ENCODE results near the gene MEX3D. TPM values are rescaled to one million over a fixed set of nuclear protein-coding genes. Genes with fewer than 3 reads are reported as not detected.
"Not testable (repeated sequence)": the region's sequence is repeated elsewhere in the genome, so short reads cannot be mapped to it uniquely, and the experiment has no call there.

The MEX3D gene
- total RNA-seq, 2 donors from 2014 or later, result 31.9 to 54.3 TPM

- TF ChIP-seq CTCF (IDR thresholded peaks at IDR 0.05), result no peak
- Histone ChIP-seq H3K36me3 (no peaks in the 10 kb centered on the region), H3K27ac (no peak overlapping the region), H3K27me3 (peaks cover 40% of the 10 kb centered on the region), H3K9ac (ENCODE audit: low read depth in 2 of 2, low read length in 2 of 2) (no peak overlapping the region), H3K4me1 (no peaks in the 10 kb centered on the region), H3K9me3 (no peaks in the 10 kb centered on the region), H3K4me3 (no peak overlapping the region)
- DNase-seq, result no peak
- intact Hi-C loops (cut with DNase I), result no loop called here
Observed at GRCh38 chr19:1522838-1523237, 45.3 kb downstream of the MEX3D start.

GRCh38 chr19:1522061-1522460 is 46.1 kb downstream of the MEX3D start:
- no peak for TF ChIP-seq CTCF (IDR thresholded peaks at IDR 0.05)
- Histone ChIP-seq H3K9ac (ENCODE audit: low read depth in 2 of 2, low read length in 2 of 2) (no peak overlapping the region), H3K36me3 (no peaks in the 10 kb centered on the region), H3K9me3 (no peaks in the 10 kb centered on the region), H3K27ac (no peak overlapping the region), H3K4me3 (no peak overlapping the region), H3K27me3 (peaks cover 39% of the 10 kb centered on the region), H3K4me1 (no peaks in the 10 kb centered on the region)
- no peak for DNase-seq
- intact Hi-C loops (cut with DNase I), result no loop called here

DNA sequence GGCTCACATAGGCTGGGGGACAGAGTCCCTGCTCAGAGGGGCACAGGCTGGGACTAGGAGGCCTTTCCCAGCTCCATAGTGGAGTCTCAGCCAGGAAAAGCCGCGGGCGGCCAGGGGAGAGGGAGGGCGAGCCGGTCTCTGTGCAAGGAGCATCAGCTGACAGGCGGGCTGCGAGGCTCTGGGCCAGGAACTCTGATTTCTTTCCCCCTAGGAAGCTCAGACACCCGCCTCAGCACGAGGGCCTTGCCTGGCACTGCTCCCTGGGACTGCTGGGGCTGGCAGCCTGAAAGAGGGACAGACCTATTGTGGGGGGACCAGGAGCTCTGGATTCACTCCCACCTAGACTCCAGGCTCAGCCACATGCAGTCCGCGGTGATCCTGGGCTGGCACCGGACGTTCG is 46.5 kb downstream of the MEX3D start:
- no peak for DNase-seq
- H3K27ac ChIP-seq, result no peak overlapping the region
- intact Hi-C loops (cut with DNase I), result no loop called here
- H3K9ac ChIP-seq (ENCODE audit: low read depth in 2 of 2, low read length in 2 of 2), result no peak overlapping the region
- H3K4me3 ChIP-seq, result no peak overlapping the region
- no peak for TF ChIP-seq CTCF (IDR thresholded peaks at IDR 0.05)
- H3K4me1 ChIP-seq, result no peaks in the 10 kb centered on the region
- H3K36me3 ChIP-seq, result no peaks in the 10 kb centered on the region
- no peaks in the 10 kb centered on the region for H3K9me3 ChIP-seq
- H3K27me3 ChIP-seq, result peaks cover 39% of the 10 kb centered on the region

DNA sequence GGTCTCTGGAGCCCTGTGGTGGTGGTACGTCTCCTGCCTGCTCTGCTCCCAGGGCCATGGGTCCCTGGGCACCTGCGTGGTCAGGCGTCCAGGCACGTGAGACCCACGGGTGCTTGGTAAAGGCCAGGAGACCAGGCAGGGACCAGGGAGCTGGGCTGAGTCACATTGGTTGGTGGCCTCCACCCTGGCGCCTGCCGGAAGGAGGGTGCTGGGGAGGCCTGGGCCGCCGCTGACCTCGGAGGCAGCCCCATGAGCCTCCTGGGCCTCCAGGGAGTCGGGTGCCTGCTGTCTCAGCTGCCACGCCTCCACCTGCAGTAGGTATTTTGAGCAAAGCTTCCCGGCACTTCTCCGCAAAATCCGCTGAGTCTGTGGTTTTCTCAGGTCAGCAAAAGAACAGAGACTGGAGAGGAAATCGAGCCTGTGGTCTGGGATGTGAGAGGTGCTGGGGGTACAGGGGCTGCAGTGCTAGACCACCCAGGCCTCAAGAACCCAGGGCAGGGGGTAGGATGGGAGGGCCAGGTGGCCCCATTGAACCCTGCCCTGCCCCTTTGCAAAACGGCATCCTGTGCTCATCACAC is 47.8 kb downstream of the MEX3D start:
- Histone ChIP-seq H3K27me3 (peaks cover 28% of the 10 kb centered on the region), H3K9me3 (no peaks in the 10 kb centered on the region), H3K4me3 (no peak overlapping the region), H3K9ac (ENCODE audit: low read depth in 2 of 2, low read length in 2 of 2) (no peak overlapping the region), H3K4me1 (no peaks in the 10 kb centered on the region), H3K27ac (no peak overlapping the region), H3K36me3 (no peaks in the 10 kb centered on the region)
- intact Hi-C loops (cut with DNase I), result no loop called here
- TF ChIP-seq CTCF (IDR thresholded peaks at IDR 0.05), result no peak
- no peak for DNase-seq

GRCh38 chr19:1519802-1520201 is 48.3 kb downstream of the MEX3D start:
- intact Hi-C loops (cut with DNase I), result loop anchor here (10.0 kb wide), 1 partner anchor 235 kb away; the partner anchor contains the start of gene EFNA2
- not testable (repeated sequence) for H3K36me3 ChIP-seq; H3K4me3 ChIP-seq; DNase-seq; H3K9ac ChIP-seq (ENCODE audit: low read depth in 2 of 2, low read length in 2 of 2); H3K27ac ChIP-seq; H3K4me1 ChIP-seq; H3K9me3 ChIP-seq
- H3K27me3 ChIP-seq, result peaks cover 23% of the 10 kb centered on the region

- Histone ChIP-seq H3K9ac (ENCODE audit: low read depth in 2 of 2, low read length in 2 of 2) (no peak overlapping the region), H3K9me3 (no peaks in the 10 kb centered on the region), H3K27ac (no peak overlapping the region), H3K4me3 (no peak overlapping the region), H3K36me3 (no peaks in the 10 kb centered on the region), H3K27me3 (peaks cover 11% of the 10 kb centered on the region), H3K4me1 (no peaks in the 10 kb centered on the region)
- no peak for TF ChIP-seq CTCF (IDR thresholded peaks at IDR 0.05)
- intact Hi-C loops (cut with DNase I), result loop anchor here (10.0 kb wide), 1 partner anchor 234 kb away; the partner anchor contains the start of gene EFNA2
- DNase-seq, result no peak
Observed at GRCh38 chr19:1518471-1518870, 49.7 kb downstream of the MEX3D start.
